Measurements from ENCODE around the gene CABLES1.
"Not testable (repeated sequence)": the region's sequence is repeated elsewhere in the genome, so short reads cannot be mapped to it uniquely, and the experiment has no call there.

The CABLES1 gene

DNA sequence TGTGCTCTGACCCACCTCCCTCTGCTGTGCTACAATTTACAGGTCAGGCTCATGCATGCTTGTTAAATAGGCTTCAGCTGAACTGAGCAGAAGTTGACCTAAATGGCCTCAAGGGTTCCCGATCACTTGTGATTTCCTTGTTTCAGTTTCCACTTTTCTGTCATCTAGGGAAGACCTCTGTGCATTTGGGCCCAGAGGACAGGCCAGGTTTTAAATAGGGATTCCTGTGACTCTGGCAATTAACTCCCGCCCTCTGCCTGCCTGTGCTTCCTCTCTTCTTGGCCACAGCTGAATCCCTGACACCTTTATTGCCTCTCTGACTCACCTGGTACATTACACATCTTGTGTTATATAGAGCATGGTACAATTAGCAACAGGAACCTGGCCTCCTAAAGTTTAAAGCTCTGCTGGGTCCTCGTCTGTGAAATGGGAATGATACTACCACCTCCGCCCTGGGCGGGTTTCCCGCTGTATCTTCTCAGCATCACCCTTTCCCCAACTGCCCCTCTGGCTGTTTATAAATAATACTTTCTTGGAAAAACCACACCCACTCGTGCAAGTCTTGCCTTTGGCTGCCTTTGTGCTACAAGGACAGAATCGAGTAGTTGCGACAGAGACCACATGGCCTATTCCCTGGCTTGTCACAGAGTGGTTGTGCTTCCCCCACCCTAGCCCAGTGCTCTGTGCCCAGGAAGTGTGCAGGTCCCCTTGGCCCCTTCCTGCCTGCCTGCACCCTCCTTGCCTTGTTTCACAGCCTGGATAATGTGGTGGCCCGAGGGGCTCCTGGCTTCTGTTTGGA, 7.9 kb downstream of the CABLES1 start:
- peak; percentile 66 for DNase-seq

- DNase-seq = no peak
Measured at GRCh38 chr18:23143815-23144261, 8.6 kb downstream of the CABLES1 start.

DNA sequence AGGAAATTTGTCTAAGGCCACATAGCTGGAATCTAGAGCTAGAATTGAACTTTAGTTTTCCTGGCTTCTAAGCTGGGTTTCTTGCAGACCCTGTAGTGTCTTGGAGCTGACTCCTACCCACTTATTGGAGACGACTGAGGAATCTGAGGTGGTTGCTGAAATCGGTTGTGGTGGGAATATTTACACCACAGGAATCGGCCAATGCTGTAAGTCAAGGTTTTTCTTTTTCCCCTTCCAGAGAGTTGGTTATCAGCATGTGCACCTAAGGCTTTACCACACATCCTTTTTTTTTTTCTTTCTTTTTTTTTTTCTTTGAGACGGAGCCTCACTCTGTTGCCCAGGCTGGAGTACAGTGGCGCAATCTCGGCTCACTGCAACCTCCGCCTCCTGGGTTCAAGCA, 9.4 kb downstream of the CABLES1 start:
- no peak for DNase-seq

GRCh38 chr18:23145621-23146020, 10.3 kb downstream of the CABLES1 start:
- no peak for DNase-seq

GRCh38 chr18:23146861-23147469, 11.7 kb downstream of the CABLES1 start:
- DNase-seq = no peak

DNA sequence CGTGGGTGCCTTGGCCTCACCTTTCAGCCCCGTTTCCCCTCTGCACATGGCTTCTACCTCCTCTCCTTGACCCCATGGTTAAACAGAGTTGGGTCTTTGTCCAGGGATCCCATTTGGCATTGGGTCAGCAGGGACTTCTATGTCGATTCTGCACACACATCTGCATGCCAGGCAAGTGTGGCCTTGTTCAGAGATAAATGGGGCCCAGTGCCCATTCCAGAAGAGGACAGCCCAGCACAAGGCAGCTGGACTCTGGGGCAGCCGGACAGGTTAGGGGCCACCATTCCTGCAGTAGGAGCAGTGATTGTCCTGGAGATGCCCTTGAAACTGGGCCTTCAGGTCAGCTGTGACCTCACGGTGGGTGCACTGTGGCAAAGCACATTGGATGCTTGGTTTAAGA, 13.1 kb downstream of the CABLES1 start:
- DNase-seq = no peak

- no peak for DNase-seq
Measured at GRCh38 chr18:23149570-23149969, 14.3 kb downstream of the CABLES1 start.

GRCh38 chr18:23151414-23152099, 16.3 kb downstream of the CABLES1 start:
- no peak for DNase-seq

- no peak for DNase-seq
Measured at GRCh38 chr18:23154030-23154429, 18.7 kb downstream of the CABLES1 start.

DNA sequence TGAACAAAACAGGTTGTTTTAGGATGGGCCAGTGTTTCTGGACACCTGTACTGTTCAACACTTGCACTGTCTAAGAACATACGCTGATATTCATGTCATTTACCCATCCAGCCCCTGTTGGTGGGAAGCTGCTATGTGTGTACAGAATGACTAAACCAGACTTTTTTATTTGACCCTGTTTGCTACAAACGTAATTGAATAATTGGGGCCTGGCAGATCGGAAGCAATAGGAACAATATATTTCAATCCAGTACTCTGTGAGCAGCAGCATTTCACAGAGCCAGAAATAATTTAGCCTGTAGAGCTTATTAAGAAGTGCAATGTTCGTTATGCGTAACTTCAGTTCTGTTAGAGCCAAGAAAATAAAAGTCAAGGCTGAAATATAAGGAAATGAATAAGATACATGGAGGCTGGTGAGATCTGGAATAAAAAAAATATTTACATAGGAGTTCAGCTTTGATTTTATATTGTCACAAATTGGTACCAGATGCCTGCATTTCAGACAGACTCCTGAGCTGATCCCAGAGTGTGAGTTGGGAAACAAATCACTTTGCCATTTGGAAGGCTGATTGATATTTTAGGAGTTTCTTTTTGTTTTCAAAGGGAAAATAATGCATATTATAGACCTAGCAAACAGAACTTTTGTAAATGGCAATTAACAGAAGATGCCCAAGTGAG, 19.7 kb downstream of the CABLES1 start:
- no peak for DNase-seq

DNA sequence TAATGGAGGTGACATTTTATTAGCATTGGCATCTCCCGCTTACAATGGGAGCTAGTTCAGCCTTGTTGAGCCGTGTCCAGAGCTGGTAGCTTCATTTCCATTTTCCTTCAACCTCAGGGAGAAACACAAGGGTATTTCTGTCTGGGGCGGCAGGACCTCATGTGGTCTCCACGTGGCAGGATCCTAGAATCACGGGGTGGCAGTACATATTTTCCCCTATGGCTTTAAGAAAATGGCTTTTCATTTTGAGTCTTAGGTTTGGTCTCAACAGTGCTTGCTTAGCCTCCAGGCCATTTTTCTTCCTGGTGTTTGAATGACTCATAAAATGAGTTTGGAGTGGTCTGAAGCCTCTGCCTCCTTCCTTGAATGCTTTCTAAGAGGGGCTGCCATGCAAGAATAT, 20.3 kb downstream of the CABLES1 start:
- DNase-seq = no peak

- no peak for DNase-seq
Measured at GRCh38 chr18:23156134-23156533, 20.8 kb downstream of the CABLES1 start.

GRCh38 chr18:23158058-23158457, 22.8 kb downstream of the CABLES1 start:
- no peak for DNase-seq

GRCh38 chr18:23158884-23159283, 23.6 kb downstream of the CABLES1 start:
- not testable (repeated sequence) for DNase-seq

GRCh38 chr18:23159344-23159743, 24.1 kb downstream of the CABLES1 start:
- DNase-seq = no peak

DNA sequence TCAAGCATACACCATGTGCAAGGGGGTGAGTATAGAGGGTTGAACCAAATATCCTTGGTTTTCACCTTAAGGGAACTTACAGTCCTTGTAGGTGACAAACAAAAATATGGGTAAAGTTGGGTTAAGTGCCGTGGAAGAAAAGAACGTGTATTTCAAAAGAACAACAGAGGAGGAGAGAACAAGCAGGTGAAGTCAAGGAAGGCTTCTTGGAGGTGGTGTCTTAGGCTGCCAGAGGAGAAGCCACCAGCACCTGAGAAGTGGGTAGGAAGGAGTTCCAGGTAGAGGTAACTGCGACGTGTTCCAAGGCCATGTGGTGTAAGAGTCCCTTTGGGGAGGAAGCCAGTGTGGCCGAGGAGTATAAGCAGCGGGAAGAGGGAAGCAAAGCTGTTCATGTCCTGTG, 27.2 kb downstream of the CABLES1 start:
- no peak for DNase-seq

DNA sequence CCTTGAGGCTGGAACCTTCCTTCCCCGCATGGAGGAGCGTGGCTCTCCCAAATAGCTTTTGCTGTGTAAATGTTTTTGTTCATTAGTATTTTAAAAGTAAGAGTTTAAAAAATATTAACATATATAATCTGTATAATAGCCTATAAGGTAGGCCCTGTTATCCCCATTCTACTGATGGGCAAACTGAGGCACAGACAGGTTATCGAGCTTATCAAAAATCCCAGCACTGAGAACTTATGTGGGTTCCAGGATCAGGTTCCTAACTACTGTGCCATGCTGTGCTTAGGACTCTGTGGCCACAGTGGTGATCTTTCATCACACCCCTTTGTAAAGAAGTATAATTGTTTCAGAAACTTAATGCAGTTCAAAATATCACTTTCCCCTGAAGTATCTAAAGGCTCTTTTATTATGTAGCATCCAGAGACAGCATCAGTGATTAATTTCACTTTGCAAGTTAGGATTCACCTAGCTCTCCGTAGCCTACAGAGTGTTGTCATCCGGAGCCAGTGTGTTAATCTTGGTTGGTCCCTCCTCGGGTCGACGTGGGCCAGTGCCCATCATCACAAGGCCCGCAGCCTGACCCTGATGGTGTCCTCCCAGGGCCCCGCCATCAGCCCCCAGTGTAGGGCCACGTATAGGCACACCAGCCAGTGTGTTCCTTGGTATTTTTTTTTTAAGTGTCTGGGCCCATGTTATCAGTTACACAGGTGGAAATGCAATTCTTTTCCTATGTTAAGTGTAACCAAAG, 28.7 kb downstream of the CABLES1 start:
- no peak for DNase-seq

DNA sequence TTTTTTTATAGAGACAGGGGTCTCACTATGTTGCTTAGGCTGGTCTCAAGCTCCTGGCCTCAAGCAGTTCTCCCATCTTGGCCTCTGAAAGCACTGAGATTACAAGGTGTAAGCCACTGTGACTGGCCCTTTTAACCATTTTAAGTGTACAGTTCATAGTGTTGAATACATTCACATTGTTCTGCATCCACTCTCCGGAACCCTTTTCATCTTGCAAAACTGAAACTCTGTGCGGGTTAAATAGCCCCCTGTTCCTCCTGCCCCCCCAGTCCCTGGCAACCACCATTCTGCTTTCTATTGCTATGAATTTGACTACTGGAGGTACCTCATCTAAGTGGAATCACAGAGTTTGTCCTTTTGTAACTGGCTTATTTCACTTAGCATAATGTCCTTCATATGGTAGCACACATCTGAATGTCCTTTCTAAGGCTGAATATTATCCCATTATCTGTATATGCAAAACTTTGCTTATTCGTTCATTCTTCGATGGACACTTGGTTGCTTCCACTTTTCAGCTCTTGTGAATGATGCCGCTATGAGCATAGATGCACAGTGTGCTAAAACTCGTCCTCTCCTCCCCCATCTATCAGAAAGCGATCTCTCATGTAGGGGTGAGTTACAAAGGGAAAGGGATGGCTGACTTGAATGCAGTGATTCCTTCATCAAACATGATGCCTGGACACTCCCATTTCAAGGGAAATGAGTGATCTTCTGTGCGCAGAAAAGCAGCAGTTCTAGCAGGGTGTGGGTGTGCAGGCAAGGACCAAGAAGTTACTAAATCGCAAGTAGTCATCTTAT, 30.2 kb downstream of the CABLES1 start:
- no peak for DNase-seq

GRCh38 chr18:23166891-23167541, 31.7 kb downstream of the CABLES1 start:
- DNase-seq = no peak

DNA sequence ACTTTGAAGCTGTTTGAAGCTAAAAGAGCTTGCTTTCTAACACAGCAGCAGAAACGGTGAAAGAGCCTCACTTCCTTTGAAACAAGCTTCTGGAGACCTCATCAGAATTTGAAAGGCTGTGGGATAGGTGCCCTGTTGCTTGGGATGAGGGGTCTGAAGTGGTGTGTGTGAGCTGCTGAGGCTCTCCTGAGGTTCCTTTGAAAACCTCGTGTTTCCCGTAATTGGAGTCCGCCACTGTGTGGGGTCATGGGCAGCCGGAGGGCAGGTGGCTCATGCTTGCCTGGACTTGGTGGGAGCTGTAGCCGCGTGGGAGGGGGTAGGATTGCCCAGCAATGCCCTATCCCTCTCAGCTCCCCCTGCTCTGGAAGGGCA, 34.4 kb downstream of the CABLES1 start:
- no peak for DNase-seq

- no peak for DNase-seq
Measured at GRCh38 chr18:23170137-23170536, 34.9 kb downstream of the CABLES1 start.

Data from suppressor macrophage treated with lipopolysaccharide for 4 hours (primary cell).